IMR-90 (cell line): ENCODE results near the gene ATG2A. TPM values are rescaled to one million over a fixed set of nuclear protein-coding genes. Genes with fewer than 3 reads are reported as not detected.

Experiments used
- ATAC-seq: fragments of 200-7000 bp; cut with Tn5 transposase; 2 replicates; pipeline ENCODE4 v1.9.1; 2020; ENCODE audit warnings: low read depth, mild to moderate bottlenecking, moderate library complexity
- Bru-seq: library from RNA; stranded (reverse); fragments of 400-500 nt; gene quantifications from one replicate; lab custom pipeline; 2021; lab: Mats Ljungman, UMichigan
- BruChase-seq, 2 experiments: library from RNA; stranded (reverse); fragments of 400-500 nt; gene quantifications; one replicate each; lab custom pipeline; 2021; lab: Mats Ljungman, UMichigan
- BruUV-seq: library from RNA; stranded (reverse); fragments of 400-500 nt; replicated peaks from 2 replicates; lab custom pipeline; 2021; lab: Mats Ljungman, UMichigan
- CTCF ChIA-PET: fragments of 300-600 bp; formaldehyde crosslinking; extraction: SDS; loops from one replicate; lab custom pipeline; 2021; ENCODE audit warnings: antibody characterized with exemption; lab: Yijun Ruan, JAX
- POLR2A ChIA-PET: fragments of 300-600 bp; sonication (Branson Sonifier 250); formaldehyde crosslinking; loops from one replicate; lab custom pipeline; 2022; ENCODE audit warnings: antibody characterized with exemption; ENCODE audit not compliant: unreplicated experiment; lab: Charles Lee
- DNase-seq: peaks from one replicate; pipeline ENCODE4 v3.0.0; 2013
- H2AFZ ChIP-seq: replicated peaks from 2 replicates; pipeline ENCODE3; 2013; ENCODE audit warnings: low read length, mild to moderate bottlenecking; ENCODE audit not compliant: poor library complexity
- H2AK5ac ChIP-seq: 2 replicates; pipeline ENCODE4 v1.6.1; 2013; ENCODE audit warnings: low read depth, low read length, inconsistent platforms
- H2AK9ac ChIP-seq: replicated peaks from 2 replicates; pipeline ENCODE3; 2013; ENCODE audit warnings: mild to moderate bottlenecking, low read depth, low read length, moderate library complexity; ENCODE audit not compliant: poor library complexity
- H2BK120ac ChIP-seq: 2 replicates; pipeline ENCODE4 v1.6.1; 2013; ENCODE audit warnings: low read depth, low read length, inconsistent platforms
- H2BK15ac ChIP-seq: 3 replicates; pipeline ENCODE4 v1.6.1; 2013; ENCODE audit warnings: low read depth, low read length, inconsistent platforms
- H2BK20ac ChIP-seq: 2 replicates; pipeline ENCODE4 v1.6.1; 2013; ENCODE audit warnings: low read depth, mild to moderate bottlenecking, inconsistent platforms, low read length, moderate library complexity
- H2BK5ac ChIP-seq: 2 replicates; pipeline ENCODE4 v1.6.1; 2013; ENCODE audit warnings: mild to moderate bottlenecking, low read depth, low read length, inconsistent platforms; ENCODE audit not compliant: poor library complexity, severe bottlenecking
- H3K14ac ChIP-seq: replicated peaks from 2 replicates; pipeline ENCODE4 v1.6.1; 2013; ENCODE audit warnings: low read depth, low read length, inconsistent platforms
- H3K18ac ChIP-seq: 2 replicates; pipeline ENCODE4 v1.6.1; 2013; ENCODE audit warnings: low read depth, low read length, control low read depth
- H3K23ac ChIP-seq: 2 replicates; pipeline ENCODE4 v1.6.1; 2013; ENCODE audit warnings: low read depth, low read length, inconsistent platforms
- H3K27ac ChIP-seq: 2 replicates; pipeline ENCODE4 v1.5.1; 2013; ENCODE audit warnings: mild to moderate bottlenecking, control low read depth, low read length; ENCODE audit not compliant: insufficient read depth
- H3K27me3 ChIP-seq: 2 replicates; pipeline ENCODE4 v1.6.1; 2013; ENCODE audit warnings: low read length; ENCODE audit not compliant: control insufficient read depth, insufficient read depth
- H3K36me3 ChIP-seq: 2 replicates; pipeline ENCODE4 v1.6.1; 2013; ENCODE audit warnings: low read length, mixed read lengths; ENCODE audit not compliant: control insufficient read depth, insufficient read depth
- H3K4ac ChIP-seq: 2 replicates; pipeline ENCODE4 v1.6.1; 2013; ENCODE audit warnings: low read depth, low read length, inconsistent platforms
- H3K4me1 ChIP-seq: 2 replicates; pipeline ENCODE4 v1.6.1; 2013; ENCODE audit warnings: low read length, mixed read lengths; ENCODE audit not compliant: control insufficient read depth, insufficient read depth
- H3K4me2 ChIP-seq: 2 replicates; pipeline ENCODE4 v1.6.1; 2013; ENCODE audit warnings: low read depth, mild to moderate bottlenecking, control low read depth, low read length, moderate library complexity
- H3K4me3 ChIP-seq: 2 replicates; pipeline ENCODE4 v1.5.1; 2013; ENCODE audit warnings: low read depth, mild to moderate bottlenecking, control low read depth, low read length, moderate library complexity; ENCODE audit not compliant: insufficient read depth
- H3K56ac ChIP-seq: 2 replicates; pipeline ENCODE4 v1.6.1; 2013; ENCODE audit warnings: low read length, inconsistent platforms; ENCODE audit not compliant: insufficient read depth; ENCODE audit errors: extremely low read depth
- H3K79me1 ChIP-seq, 2 experiments: 2 replicates each; pipeline ENCODE4 v1.6.1; 2013; ENCODE audit warnings: low read length in 2 of 2, inconsistent platforms in 1 of 2, low read depth in 1 of 2
- H3K9ac ChIP-seq: 2 replicates; pipeline ENCODE4 v1.6.1; 2013; ENCODE audit warnings: low read depth, low read length, control low read depth
- H3K9me1 ChIP-seq: 2 replicates; pipeline ENCODE4 v1.6.1; 2013; ENCODE audit warnings: low read length, inconsistent platforms; ENCODE audit not compliant: insufficient read depth
- H3K9me3 ChIP-seq: 2 replicates; pipeline ENCODE4 v1.6.1; 2013; ENCODE audit warnings: low read length; ENCODE audit not compliant: control insufficient read depth, insufficient read depth
- H4K20me1 ChIP-seq: 2 replicates; pipeline ENCODE4 v1.6.1; 2013; ENCODE audit warnings: low read length, inconsistent platforms; ENCODE audit not compliant: insufficient read depth
- H4K5ac ChIP-seq: 2 replicates; pipeline ENCODE4 v1.6.1; 2013; ENCODE audit warnings: mild to moderate bottlenecking, low read depth, low read length, control low read depth
- H4K8ac ChIP-seq, 2 experiments: 2 replicates each; pipeline ENCODE4 v1.6.1; 2013; ENCODE audit warnings: low read depth in 2 of 2, low read length in 2 of 2, control low read depth in 1 of 2, inconsistent platforms in 1 of 2
- H4K91ac ChIP-seq: 2 replicates; pipeline ENCODE4 v1.6.1; 2013; ENCODE audit warnings: low read depth, low read length, inconsistent platforms; ENCODE audit not compliant: insufficient read depth
- CEBPB ChIP-seq: IDR thresholded peaks from 2 replicates; pipeline ENCODE4 v1.6.1; 2012; ENCODE audit warnings: low read depth, low read length, improper control_type of control experiment
- CTCF ChIP-seq: conservative IDR thresholded peaks from 2 replicates; pipeline ENCODE4 v1.5.1; 2012; ENCODE audit warnings: mild to moderate bottlenecking, low read depth, low read length, improper control_type of control experiment
- FOS ChIP-seq: fragments of 150-350 bp; IDR thresholded peaks from 2 replicates; pipeline ENCODE4 v1.6.1; 2016; ENCODE audit warnings: low read depth, low read length
- MAFK ChIP-seq: IDR thresholded peaks from 2 replicates; pipeline ENCODE4 v1.6.1; 2012; ENCODE audit warnings: low read depth, low read length, improper control_type of control experiment
- MAZ ChIP-seq: IDR thresholded peaks from 2 replicates; pipeline ENCODE4 v1.6.1; 2012; ENCODE audit warnings: low read depth, mild to moderate bottlenecking, low read length, improper control_type of control experiment, moderate library complexity, borderline replicate concordance
- MXI1 ChIP-seq: IDR thresholded peaks from 2 replicates; pipeline ENCODE4 v1.6.1; 2012; ENCODE audit warnings: low read depth, mild to moderate bottlenecking, low read length, moderate library complexity, borderline replicate concordance
- POLR2A ChIP-seq: IDR thresholded peaks from 2 replicates; pipeline ENCODE4 v1.6.1; 2012; ENCODE audit warnings: mild to moderate bottlenecking, low read depth, low read length
- RFX5 ChIP-seq: IDR thresholded peaks from 2 replicates; pipeline ENCODE4 v1.8.0; 2012; ENCODE audit warnings: low read depth, mild to moderate bottlenecking, low read length, moderate library complexity
- SMC3 ChIP-seq: fragments of 150-350 bp; IDR thresholded peaks from 2 replicates; pipeline ENCODE4 v1.6.1; 2016; ENCODE audit warnings: low read depth, mild to moderate bottlenecking, antibody characterized with exemption, low read length, moderate library complexity
- USF2 ChIP-seq: fragments of 150-350 bp; IDR thresholded peaks from 2 replicates; pipeline ENCODE4 v1.6.1; 2017; ENCODE audit warnings: mild to moderate bottlenecking, antibody characterized with exemption, low read length, low read depth
- WGBS, 2 experiments: methylation state at CpG; one replicate each; pipeline versions ENCODE4 v1.1.5 to v1.1.7; 2013; ENCODE audit warnings: missing lambda C conversion rate in 2 of 2; ENCODE audit not compliant: insufficient read length in 1 of 2; ENCODE audit errors: extremely low coverage in 2 of 2; 5-methylcytosine and 5-hydroxymethylcytosine counted together
- dilution Hi-C: fragments of 300-500 bp; cut with HindIII; formaldehyde crosslinking; loops from one replicate; pipeline ENCODE4 v1.14.3; 2018; ENCODE audit warnings: low sequenced_read_pairs; ENCODE audit not compliant: unreplicated experiment
- in situ Hi-C: fragments of 300-500 bp; cut with MboI; formaldehyde crosslinking; loops from 3 replicates; pipeline ENCODE4 v1.14.3; 2019; ENCODE audit warnings: low sequenced_read_pairs, inconsistent platforms, mixed read lengths
- intact Hi-C: fragments of 100-400 bp; cut with micrococcal nuclease; formaldehyde crosslinking; loops from 2 replicates; pipeline ENCODE4 v1.10.0; 2022
- long read RNA-seq: library from polyadenylated mRNA; unstranded; transcript quantifications from one replicate; pipeline ENCODE4 v2.0.0, GENCODE V29; 2021; ENCODE audit not compliant: unreplicated experiment
- polyA plus RNA-seq, 3 experiments: library from polyadenylated mRNA; depleted of rRNA; stranded (reverse); fragments of >200 nt; gene quantifications; 2 replicates each; pipeline ENCODE4 v1.2.3, GENCODE V29; 2012; ENCODE audit warnings: low replicate concordance in 1 of 3
- total RNA-seq: library from RNA; depleted of rRNA; stranded (reverse); fragments of >200 nt; gene quantifications from 2 replicates; pipeline ENCODE4 v1.2.3, GENCODE V29; 2012; rRNA removed
- TF ChIP-seq, protein P1 (sequence below): fragments of 150-350 bp; IDR thresholded peaks from 2 replicates; pipeline ENCODE4 v1.6.1; 2016; ENCODE audit warnings: low read depth, mild to moderate bottlenecking, low read length, moderate library complexity, borderline replicate concordance

ATG2A gene
- total RNA-seq = 3.2 and 3.6 TPM in 2 replicates
- polyA plus RNA-seq (2012; rRNA removed) = 10.5 and 12.7 TPM in 2 replicates
- polyA plus RNA-seq (2012; cell fraction: cytosol; rRNA removed) = 6.8 and 14.5 TPM in 2 replicates
- polyA plus RNA-seq (2012; cell fraction: nucleus; rRNA removed; ENCODE audit: low replicate concordance) = 27.8 and 85.6 TPM in 2 replicates
- Bru-seq, nascent RNA = percentile 43 among the genes with signal in this experiment
- BruChase-seq, experiment 1, labeled RNA remaining after a 6-hour chase = percentile 53 among the genes with signal in this experiment
- BruChase-seq, experiment 2, labeled RNA remaining after a 2-hour chase = percentile 50 among the genes with signal in this experiment
- long read RNA-seq, partial matches to known transcripts = 11 of 18 reads
- long read RNA-seq, other reads (novel, unspliced or antisense) = 7 of 18 reads

DNA sequence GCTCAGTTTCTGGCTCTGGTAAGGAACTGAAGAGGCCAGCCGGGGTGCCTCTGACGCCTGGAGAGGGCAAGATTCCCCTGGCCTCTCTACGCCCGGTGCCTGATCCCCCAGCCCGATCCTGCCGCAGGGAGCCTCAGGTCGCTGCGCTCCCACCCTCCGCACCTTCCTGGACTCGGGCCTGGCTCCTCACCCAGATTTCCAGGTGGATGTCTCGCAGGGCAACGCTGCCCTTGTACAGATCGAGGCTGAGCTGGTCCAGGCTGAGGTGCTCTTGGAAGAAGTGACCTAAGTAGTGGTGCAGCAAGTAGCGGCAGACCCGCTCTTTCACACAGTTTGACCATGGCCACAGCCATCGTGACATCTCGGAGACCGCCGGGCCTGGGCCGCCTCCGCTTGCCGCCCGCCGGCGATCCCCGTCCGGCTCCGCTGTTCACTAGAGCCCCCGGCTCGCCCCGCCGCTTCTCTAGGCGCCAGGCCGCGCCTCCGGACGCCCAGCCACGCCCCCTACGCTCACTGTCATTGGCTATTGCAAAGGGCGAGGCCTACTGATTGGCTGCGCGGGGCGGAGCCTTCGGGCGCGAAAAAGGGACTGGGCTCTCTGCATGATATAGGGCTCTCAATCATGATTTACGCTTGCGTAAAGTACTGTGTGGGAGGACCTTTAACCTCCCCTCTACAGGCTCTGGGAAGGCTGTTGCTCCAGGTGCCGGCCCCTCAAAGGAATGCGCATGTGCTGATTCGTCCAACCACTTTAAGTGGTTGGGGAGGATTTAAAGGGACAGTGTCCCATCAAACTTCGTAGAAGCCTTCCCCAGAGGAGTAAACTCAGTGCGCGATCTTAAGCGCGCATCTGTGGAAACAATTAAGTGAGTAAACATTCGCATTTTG lies at the start of gene ATG2A:
TSS of gene ATG2A (minus strand) at position 435 of the 888 bp plus-strand sequence. CDS start at position 361, 74 bp downstream.
- no peaks in the 10 kb centered on the region for H3K9me3 ChIP-seq
- POLR2A ChIA-PET = no interaction called here
- 0% methylated on average over 28 of the region's 57 CpGs; no CpG with 5 or more reads in 1 of the 2 experiments for WGBS, 2 experiments
- peak; percentile 83 for TF ChIP-seq MXI1
- peak; percentile 77; the same call in 1 of the 2 replicates for TF ChIP-seq MAZ
- TF ChIP-seq CEBPB = peak; percentile 94
- TF ChIP-seq SMC3 = no peak
- TF ChIP-seq, protein P1, sequence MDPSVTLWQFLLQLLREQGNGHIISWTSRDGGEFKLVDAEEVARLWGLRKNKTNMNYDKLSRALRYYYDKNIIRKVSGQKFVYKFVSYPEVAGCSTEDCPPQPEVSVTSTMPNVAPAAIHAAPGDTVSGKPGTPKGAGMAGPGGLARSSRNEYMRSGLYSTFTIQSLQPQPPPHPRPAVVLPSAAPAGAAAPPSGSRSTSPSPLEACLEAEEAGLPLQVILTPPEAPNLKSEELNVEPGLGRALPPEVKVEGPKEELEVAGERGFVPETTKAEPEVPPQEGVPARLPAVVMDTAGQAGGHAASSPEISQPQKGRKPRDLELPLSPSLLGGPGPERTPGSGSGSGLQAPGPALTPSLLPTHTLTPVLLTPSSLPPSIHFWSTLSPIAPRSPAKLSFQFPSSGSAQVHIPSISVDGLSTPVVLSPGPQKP = no peak
- TF ChIP-seq USF2 = no peak
- no peak for TF ChIP-seq FOS
- no peak for TF ChIP-seq RFX5
- TF ChIP-seq CTCF = no peak
- TF ChIP-seq POLR2A = peak; percentile 89
- TF ChIP-seq MAFK = no peak

More for the DNA sequence above, at the start of gene ATG2A:
- H3K4me3 ChIP-seq = peak within 1 kb of the TSS; percentile 78
- no peak within 1 kb of the TSS for H2BK20ac ChIP-seq
- peak within 1 kb of the TSS; percentile 91 for H2AFZ ChIP-seq
- CTCF ChIA-PET = no interaction called here
- peak within 1 kb of the TSS; percentile 41; the same call in 1 of the 2 replicates for H2BK120ac ChIP-seq
- peak within 1 kb of the TSS; percentile 28 to 93; a peak in 3 of 4 replicates for H4K8ac ChIP-seq
- peak within 1 kb of the TSS; percentile 93 for H3K23ac ChIP-seq
- peak within 1 kb of the TSS; percentile 74 for H3K56ac ChIP-seq
- peak within 1 kb of the TSS; percentile 82 for H3K9ac ChIP-seq
- peak within 1 kb of the TSS; percentile 91 for H2AK5ac ChIP-seq
- no peaks in the 10 kb centered on the region for H3K9me1 ChIP-seq
- DNase-seq = peak; percentile 100
- intact Hi-C loops = loop anchor here (2.0 to 5.0 kb wide), 2 partner anchors 62 to 180 kb away; partner anchors contain the start of gene VPS51
- peak within 1 kb of the TSS; percentile 80 for H3K4me2 ChIP-seq
- peaks cover 12% of the 10 kb centered on the region for H3K36me3 ChIP-seq
- H3K79me1 ChIP-seq = peaks cover 7 to 26% of the 10 kb centered on the region in 2 experiments
- BruUV-seq = no TSS peak
- H3K27ac ChIP-seq = peak within 1 kb of the TSS; percentile 69
- H3K27me3 ChIP-seq = no peaks in the 10 kb centered on the region
- dilution Hi-C loops = no loop called here
- peak within 1 kb of the TSS; percentile 61 for H4K5ac ChIP-seq
- in situ Hi-C loops = no loop called here
- peak; percentile 97 for ATAC-seq
- peak within 1 kb of the TSS; percentile 92 for H3K14ac ChIP-seq
- H3K4ac ChIP-seq = peak within 1 kb of the TSS; percentile 89
- H2BK5ac ChIP-seq = peak within 1 kb of the TSS; percentile 71
- peaks cover 7% of the 10 kb centered on the region for H3K4me1 ChIP-seq
- no peaks in the 10 kb centered on the region; the same call in 1 of the 2 replicates for H4K20me1 ChIP-seq
- H3K18ac ChIP-seq = peak within 1 kb of the TSS; percentile 14; the same call in 1 of the 2 replicates
- H2BK15ac ChIP-seq = no peak within 1 kb of the TSS
- peak within 1 kb of the TSS; percentile 97 for H2AK9ac ChIP-seq
- peak within 1 kb of the TSS; percentile 80 for H4K91ac ChIP-seq
